AG20443 (cell line): ENCODE measurements around the gene GDPD1.
"Not testable (repeated sequence)": the region's sequence is repeated elsewhere in the genome, so short reads cannot be mapped to it uniquely, and the experiment has no call there.

Source experiments
- DNase-seq: peaks from one replicate; pipeline ENCODE4 v3.0.0; 2012; ENCODE audit warnings: low spot score, mixed read lengths

GDPD1 gene

GRCh38 chr17:59220328-59221158 is at the start of gene GDPD1:
TSS of gene GDPD1 (plus strand) at chr17:59220511. CDS start at chr17:59220610, 99 bp downstream.
- DNase-seq = peak; percentile 100

GRCh38 chr17:59172436-59173004 is 47.8 kb upstream of the GDPD1 start:
- DNase-seq = no peak

- DNase-seq = no peak
Measured at GRCh38 chr17:59174671-59175070, 45.6 kb upstream of the GDPD1 start.

- no peak for DNase-seq
Measured at GRCh38 chr17:59175076-59175475, 45.2 kb upstream of the GDPD1 start.

GRCh38 chr17:59178266-59178985 is 41.9 kb upstream of the GDPD1 start:
- DNase-seq = no peak

- DNase-seq = not testable (repeated sequence)
Measured at GRCh38 chr17:59179601-59180000, 40.7 kb upstream of the GDPD1 start.

GRCh38 chr17:59180626-59181025 is 39.7 kb upstream of the GDPD1 start:
- no peak for DNase-seq

- no peak for DNase-seq
Measured at GRCh38 chr17:59181481-59181880, 38.8 kb upstream of the GDPD1 start.

GRCh38 chr17:59185997-59186396 is 34.3 kb upstream of the GDPD1 start:
- no peak for DNase-seq

GRCh38 chr17:59186850-59187249 is 33.5 kb upstream of the GDPD1 start:
- no peak for DNase-seq

GRCh38 chr17:59190806-59191205 is 29.5 kb upstream of the GDPD1 start:
- DNase-seq = no peak

GRCh38 chr17:59193336-59193862 is 26.9 kb upstream of the GDPD1 start:
- no peak for DNase-seq

- no peak for DNase-seq
Measured at GRCh38 chr17:59199398-59199797, 20.9 kb upstream of the GDPD1 start.

GRCh38 chr17:59202320-59202719 is 18.0 kb upstream of the GDPD1 start:
- no peak for DNase-seq

- no peak for DNase-seq
Measured at GRCh38 chr17:59219370-59219769, 941 bp upstream of the GDPD1 start.

GRCh38 chr17:59219992-59220327 is 351 bp upstream of the GDPD1 start:
- no peak for DNase-seq

GRCh38 chr17:59221159-59221847 is 992 bp downstream of the GDPD1 start:
- peak; percentile 7 for DNase-seq

- DNase-seq = no peak
Measured at GRCh38 chr17:59223813-59224212, 3.5 kb downstream of the GDPD1 start.

- DNase-seq = not testable (repeated sequence)
Measured at GRCh38 chr17:59228588-59228987, 8.3 kb downstream of the GDPD1 start.

GRCh38 chr17:59230764-59231163 is 10.5 kb downstream of the GDPD1 start:
- DNase-seq = no peak

GRCh38 chr17:59234631-59235030 is 14.3 kb downstream of the GDPD1 start:
- DNase-seq = no peak

GRCh38 chr17:59238906-59239305 is 18.6 kb downstream of the GDPD1 start:
- DNase-seq = no peak
